Transverse colon (tissue), 4 donors: ENCODE results near the gene ITIH4. TPM values are rescaled to one million over a fixed set of nuclear protein-coding genes. Genes with fewer than 3 reads are reported as not detected.

Experiments used
- DNase-seq: peaks from one replicate; pipeline ENCODE4 v3.0.0-alpha.2; 2019
- H3K27ac ChIP-seq, 4 donors: fragments of 200-600 bp; sonication (generic); 2 replicates each; pipeline ENCODE4 v1.5.1; 2016 to 2018; ENCODE audit warnings: inconsistent platforms in 4 of 4
- H3K27me3 ChIP-seq: fragments of 200-600 bp; sonication (generic); 2 replicates; pipeline ENCODE4 v1.5.1; 2017; ENCODE audit warnings: inconsistent platforms
- H3K36me3 ChIP-seq, 4 donors: fragments of 200-600 bp; sonication (generic); 2 replicates each; pipeline ENCODE4 v1.5.1; 2017 to 2019; ENCODE audit warnings: inconsistent platforms in 4 of 4
- H3K4me1 ChIP-seq, 4 donors: fragments of 200-600 bp; sonication (generic); 2 replicates each; pipeline ENCODE4 v1.5.1; 2017 to 2020; ENCODE audit warnings: inconsistent platforms in 4 of 4
- H3K4me3 ChIP-seq, 4 donors: fragments of 200-600 bp; sonication (generic); 1 replicate in 1 of 4; 2 replicates in 3 of 4; pipeline versions ENCODE4 v1.5.1 to v1.6.1; 2017 to 2019; ENCODE audit warnings: inconsistent platforms in 4 of 4
- H3K9me3 ChIP-seq, 2 donors: fragments of 200-600 bp; sonication (generic); 2 replicates each; pipeline ENCODE4 v1.5.1; 2017 to 2019; ENCODE audit warnings: inconsistent platforms in 2 of 2
- EP300 ChIP-seq: sonication (generic); formaldehyde crosslinking; IDR thresholded peaks from one replicate; pipeline ENCODE4 v1.6.1; 2017; ENCODE audit warnings: antibody characterized with exemption, low read depth
- POLR2A ChIP-seq: fragments of 450-650 bp; IDR thresholded peaks from one replicate; pipeline ENCODE4 v1.6.1; 2016; ENCODE audit warnings: antibody characterized with exemption, mild to moderate bottlenecking, moderate library complexity
- POLR2AphosphoS5 ChIP-seq, 3 donors: sonication (generic); formaldehyde crosslinking; IDR thresholded peaks; one replicate each; pipeline ENCODE4 v1.6.1; 2016; ENCODE audit warnings: antibody characterized with exemption in 3 of 3
- WGBS, 2 donors: methylation state at CpG; one replicate each; pipeline ENCODE4 v1.1.5; 2018; ENCODE audit warnings: low coverage in 1 of 2; 5-methylcytosine and 5-hydroxymethylcytosine counted together
- in situ Hi-C, 4 donors: fragments of 200-750 bp; cut with MboI; loops; one replicate each; pipeline versions ENCODE4 v1.15.0 to v1.15.1; 2017; ENCODE audit warnings: low sequenced_read_pairs in 3 of 4, low pct_ligation_motif_present in 1 of 4, low pct_unique_long_range_greater_than_20kb in 1 of 4
- intact Hi-C: fragments of 100-400 bp; cut with DNase I; formaldehyde crosslinking; loops from one replicate; pipeline ENCODE4 v1.15.1; 2023; ENCODE audit warnings: low total_unique reads
- total RNA-seq, 4 donors: library from RNA; depleted of rRNA; stranded (reverse); fragments of >200 nt; gene quantifications; one replicate each; pipeline ENCODE4 v1.1.0, GENCODE V29; 2016
- TF ChIP-seq, protein P1 (sequence below), 5 experiments: fragments of 200-600 bp in 3 of 5; fragments of 450-650 bp in 2 of 5; sonication (generic) in 3 of 5; IDR thresholded peaks; 1 replicate in 2 of 5; 2 replicates in 3 of 5; pipeline ENCODE4 v1.5.1; 2016 to 2017; ENCODE audit warnings: antibody characterized with exemption in 5 of 5, inconsistent platforms in 3 of 5, mild to moderate bottlenecking in 2 of 5, moderate library complexity in 1 of 5

The ITIH4 gene
- total RNA-seq, 4 donors from 2014 or later, result 0.60 to 9.5 (median 4.9) TPM

DNA sequence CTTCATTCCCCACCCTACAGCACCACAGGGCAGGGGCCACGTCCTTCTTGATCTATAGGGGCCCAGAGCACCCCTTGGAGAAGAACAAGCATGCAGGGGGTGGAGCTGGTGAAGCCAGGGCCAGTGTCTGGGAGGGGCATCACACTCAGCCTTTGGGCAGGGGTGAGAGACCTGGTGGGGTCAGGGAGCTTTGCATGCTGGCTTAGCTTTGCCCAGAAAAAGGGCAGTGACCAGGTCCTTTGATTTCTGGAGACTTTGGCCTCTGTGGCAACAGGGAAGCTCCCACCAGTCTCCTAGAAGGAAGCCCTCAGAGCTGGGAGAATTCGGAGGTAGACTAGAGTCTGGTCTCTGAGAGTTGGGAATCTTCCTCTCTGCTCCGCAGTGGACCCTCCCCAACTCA, 990 bp downstream of the ITIH4 start:
- Histone ChIP-seq H3K4me3 (no peak overlapping the region), H3K27me3 (no peaks in the 10 kb centered on the region), H3K4me1 (peaks cover 5 to 10% (median 6%) of the 10 kb centered on the region in 4 donors), H3K9me3 (no peaks in the 10 kb centered on the region), H3K36me3 (no peaks in the 10 kb centered on the region), H3K27ac (no peak overlapping the region)
- 95 to 100% methylated on average over 2 to 3 of the region's 3 CpGs for WGBS, 2 donors
- intact Hi-C loops (no loop called here), in situ Hi-C loops (loop anchor here in 1 of 4 donors (25.0 kb wide), 1 partner anchor 258 kb away; no protein-coding TSS in a partner anchor)
- no peak for DNase-seq
- no peak for TF ChIP-seq POLR2AphosphoS5 (IDR thresholded peaks at IDR 0.05)
- TF ChIP-seq POLR2A, result no peak
- TF ChIP-seq, protein P1, sequence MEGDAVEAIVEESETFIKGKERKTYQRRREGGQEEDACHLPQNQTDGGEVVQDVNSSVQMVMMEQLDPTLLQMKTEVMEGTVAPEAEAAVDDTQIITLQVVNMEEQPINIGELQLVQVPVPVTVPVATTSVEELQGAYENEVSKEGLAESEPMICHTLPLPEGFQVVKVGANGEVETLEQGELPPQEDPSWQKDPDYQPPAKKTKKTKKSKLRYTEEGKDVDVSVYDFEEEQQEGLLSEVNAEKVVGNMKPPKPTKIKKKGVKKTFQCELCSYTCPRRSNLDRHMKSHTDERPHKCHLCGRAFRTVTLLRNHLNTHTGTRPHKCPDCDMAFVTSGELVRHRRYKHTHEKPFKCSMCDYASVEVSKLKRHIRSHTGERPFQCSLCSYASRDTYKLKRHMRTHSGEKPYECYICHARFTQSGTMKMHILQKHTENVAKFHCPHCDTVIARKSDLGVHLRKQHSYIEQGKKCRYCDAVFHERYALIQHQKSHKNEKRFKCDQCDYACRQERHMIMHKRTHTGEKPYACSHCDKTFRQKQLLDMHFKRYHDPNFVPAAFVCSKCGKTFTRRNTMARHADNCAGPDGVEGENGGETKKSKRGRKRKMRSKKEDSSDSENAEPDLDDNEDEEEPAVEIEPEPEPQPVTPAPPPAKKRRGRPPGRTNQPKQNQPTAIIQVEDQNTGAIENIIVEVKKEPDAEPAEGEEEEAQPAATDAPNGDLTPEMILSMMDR (IDR thresholded peaks at IDR 0.05), result no peak
- TF ChIP-seq EP300, result no peak

DNA sequence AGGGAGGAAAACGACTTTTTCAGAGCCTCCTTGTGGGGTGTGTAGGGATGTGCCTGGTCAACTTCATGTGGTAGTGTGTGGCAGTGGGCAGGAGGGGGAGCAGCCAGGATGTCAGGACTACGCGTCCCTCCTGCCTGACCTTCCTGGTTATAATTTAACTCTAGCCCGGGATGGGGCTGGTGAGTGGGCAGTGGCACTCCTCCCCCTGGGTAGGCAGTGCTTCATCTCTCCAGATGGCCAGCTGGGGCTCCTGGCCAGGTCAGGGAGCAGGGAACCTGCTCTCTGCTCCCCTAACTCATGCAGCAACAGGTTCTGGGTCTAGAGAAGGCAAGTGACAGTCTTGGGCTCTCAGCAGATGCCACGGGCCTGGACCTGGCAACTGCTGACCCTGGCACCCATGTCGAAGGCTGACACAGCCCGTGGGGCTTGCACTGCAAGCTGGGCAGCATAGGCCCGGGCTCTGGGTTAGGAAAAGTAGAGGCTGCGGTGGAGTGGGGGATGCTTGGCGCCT, 2.6 kb downstream of the ITIH4 start:
- TF ChIP-seq, protein P1 (IDR thresholded peaks at IDR 0.05), result no peak
- TF ChIP-seq POLR2A (no peak), EP300 (no peak), POLR2AphosphoS5 (IDR thresholded peaks at IDR 0.05) (no peak)
- in situ Hi-C loops (loop anchor here in 1 of 4 donors (25.0 kb wide), 1 partner anchor 259 kb away; no protein-coding TSS in a partner anchor), intact Hi-C loops (no loop called here)
- DNase-seq, result no peak
- Histone ChIP-seq H3K27ac (no peak overlapping the region), H3K27me3 (no peaks in the 10 kb centered on the region), H3K4me1 (peaks cover 5 to 10% (median 6%) of the 10 kb centered on the region in 4 donors), H3K9me3 (no peaks in the 10 kb centered on the region), H3K36me3 (no peaks in the 10 kb centered on the region), H3K4me3 (no peak overlapping the region)
- 57% methylated on average over 10 of the region's 10 CpGs; no CpG with 5 or more reads in 1 of the 2 donors for WGBS, 2 donors

DNA sequence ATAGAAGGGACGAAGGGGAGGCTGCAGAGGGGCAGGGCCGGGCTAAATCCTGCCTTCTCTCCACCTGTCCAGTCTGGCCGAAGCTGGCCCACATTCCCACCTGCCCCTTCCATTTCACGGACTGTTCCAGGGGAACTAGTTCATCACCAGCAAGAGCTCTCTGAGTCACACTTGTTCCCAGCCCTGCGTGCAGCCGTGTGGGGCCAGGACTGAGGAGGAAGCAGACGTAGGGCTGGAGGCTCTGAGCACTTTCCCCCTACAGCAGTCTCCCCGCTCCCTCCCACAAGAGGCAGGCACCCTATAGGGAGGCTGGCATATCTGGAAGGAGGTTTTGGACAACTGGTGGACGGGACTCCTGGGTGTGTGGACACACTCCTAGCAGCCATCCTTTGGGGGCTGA, 3.0 kb downstream of the ITIH4 start:
- intact Hi-C loops, result no loop called here
- in situ Hi-C loops, result loop anchor here in 1 of 4 donors (25.0 kb wide), 1 partner anchor 260 kb away; no protein-coding TSS in a partner anchor
- DNase-seq, result no peak
- Histone ChIP-seq H3K9me3 (no peaks in the 10 kb centered on the region), H3K27me3 (no peaks in the 10 kb centered on the region), H3K4me1 (peaks cover 5 to 10% (median 6%) of the 10 kb centered on the region in 4 donors), H3K36me3 (no peaks in the 10 kb centered on the region), H3K4me3 (no peak overlapping the region), H3K27ac (no peak overlapping the region)
- TF ChIP-seq EP300, result no peak
- TF ChIP-seq POLR2AphosphoS5 (IDR thresholded peaks at IDR 0.05), result no peak
- TF ChIP-seq, protein P1 (IDR thresholded peaks at IDR 0.05), result no peak
- no peak for TF ChIP-seq POLR2A
- WGBS, 2 donors, result 78% methylated on average over 4 of the region's 9 CpGs; no CpG with 5 or more reads in 1 of the 2 donors

DNA sequence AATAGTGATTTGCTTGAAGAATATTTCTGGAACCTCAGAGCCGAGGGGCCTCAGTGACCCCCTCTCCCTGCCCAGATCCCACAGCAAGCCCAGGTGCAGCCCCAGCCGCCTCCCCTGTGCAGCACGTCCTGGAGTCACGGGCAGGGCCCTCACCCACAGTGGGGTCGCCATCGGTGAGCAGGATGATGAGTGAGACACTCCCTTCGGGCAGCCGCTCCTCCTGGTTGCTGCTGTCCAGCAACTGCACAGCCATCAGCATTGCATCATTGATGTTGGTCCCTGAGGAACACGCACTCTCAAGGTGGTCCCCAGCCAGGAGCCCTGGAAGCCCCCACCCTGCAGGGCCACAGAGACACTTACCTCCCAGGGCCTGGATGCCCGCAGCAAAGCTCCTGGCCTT, 6.4 kb downstream of the ITIH4 start:
- H3K9me3 ChIP-seq, result no peaks in the 10 kb centered on the region
- intact Hi-C loops (no loop called here), in situ Hi-C loops (no loop called here)
- H3K27me3 ChIP-seq, result no peaks in the 10 kb centered on the region
- no peak overlapping the region for H3K4me3 ChIP-seq
- no peaks in the 10 kb centered on the region for H3K4me1 ChIP-seq
- no peak overlapping the region for H3K27ac ChIP-seq
- 94% methylated on average over 10 of the region's 10 CpGs; no CpG with 5 or more reads in 1 of the 2 donors for WGBS, 2 donors
- no peak for DNase-seq
- H3K36me3 ChIP-seq, result no peaks in the 10 kb centered on the region
- TF ChIP-seq POLR2AphosphoS5 (IDR thresholded peaks at IDR 0.05) (no peak), EP300 (no peak), POLR2A (no peak)
- TF ChIP-seq, protein P1 (IDR thresholded peaks at IDR 0.05), result no peak
